A673 (cell line): ENCODE data around the gene SMIM36.

Experiments
- EZH2 ChIP-seq: fragments of 200-600 bp; sonication (generic); IDR thresholded peaks from 2 replicates; pipeline ENCODE4 v1.6.1; 2017; ENCODE audit warnings: borderline replicate concordance, low read depth, mild to moderate bottlenecking, mixed read lengths, antibody characterized with exemption, low read length; ENCODE audit not compliant: poor library complexity, severe bottlenecking
- TF ChIP-seq, protein P1 (sequence below): fragments of 300-800, 200-600 bp; sonication (generic); conservative IDR thresholded peaks from 2 replicates; pipeline ENCODE4 v1.5.1; 2017; ENCODE audit warnings: low read depth, mild to moderate bottlenecking, antibody characterized with exemption, low read length, moderate library complexity, mixed read lengths

GRCh38 chr17:55480631-55481315 lies 30.5 kb downstream of the SMIM36 start:
- TF ChIP-seq, protein P1, sequence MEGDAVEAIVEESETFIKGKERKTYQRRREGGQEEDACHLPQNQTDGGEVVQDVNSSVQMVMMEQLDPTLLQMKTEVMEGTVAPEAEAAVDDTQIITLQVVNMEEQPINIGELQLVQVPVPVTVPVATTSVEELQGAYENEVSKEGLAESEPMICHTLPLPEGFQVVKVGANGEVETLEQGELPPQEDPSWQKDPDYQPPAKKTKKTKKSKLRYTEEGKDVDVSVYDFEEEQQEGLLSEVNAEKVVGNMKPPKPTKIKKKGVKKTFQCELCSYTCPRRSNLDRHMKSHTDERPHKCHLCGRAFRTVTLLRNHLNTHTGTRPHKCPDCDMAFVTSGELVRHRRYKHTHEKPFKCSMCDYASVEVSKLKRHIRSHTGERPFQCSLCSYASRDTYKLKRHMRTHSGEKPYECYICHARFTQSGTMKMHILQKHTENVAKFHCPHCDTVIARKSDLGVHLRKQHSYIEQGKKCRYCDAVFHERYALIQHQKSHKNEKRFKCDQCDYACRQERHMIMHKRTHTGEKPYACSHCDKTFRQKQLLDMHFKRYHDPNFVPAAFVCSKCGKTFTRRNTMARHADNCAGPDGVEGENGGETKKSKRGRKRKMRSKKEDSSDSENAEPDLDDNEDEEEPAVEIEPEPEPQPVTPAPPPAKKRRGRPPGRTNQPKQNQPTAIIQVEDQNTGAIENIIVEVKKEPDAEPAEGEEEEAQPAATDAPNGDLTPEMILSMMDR = no peak
- no peak for TF ChIP-seq EZH2
